Spleen (tissue), 7 donors: ENCODE measurements around the gene PPDPF.

ENCODE experiments used
- POLR2A ChIP-seq, 3 donors: fragments of 450-650 bp; IDR thresholded peaks; one replicate each; pipeline ENCODE4 v1.5.1; 2017; ENCODE audit warnings: antibody characterized with exemption in 3 of 3, mild to moderate bottlenecking in 1 of 3
- TF ChIP-seq, protein P1 (sequence below), 11 experiments: fragments of 200-600 bp in 7 of 11; fragments of 450-650 bp in 4 of 11; sonication (generic) in 4 of 11; IDR thresholded peaks in 8 of 11; conservative IDR thresholded peaks in 3 of 11; 1 replicate in 7 of 11; 2 replicates in 4 of 11; pipeline versions ENCODE4 v1.4.0 to v1.8.0; 2016 to 2021; ENCODE audit warnings: antibody characterized with exemption in 11 of 11, inconsistent platforms in 4 of 11, mild to moderate bottlenecking in 1 of 11
- donor health status: DM: no; HTN: no; CAD: no; lungs with moderate emphysema.
- donor health status: DM: no; HTN: no; CAD: no.
- donor health status: DM: no; HTN: no; CAD: no.

- TF ChIP-seq, protein P1, sequence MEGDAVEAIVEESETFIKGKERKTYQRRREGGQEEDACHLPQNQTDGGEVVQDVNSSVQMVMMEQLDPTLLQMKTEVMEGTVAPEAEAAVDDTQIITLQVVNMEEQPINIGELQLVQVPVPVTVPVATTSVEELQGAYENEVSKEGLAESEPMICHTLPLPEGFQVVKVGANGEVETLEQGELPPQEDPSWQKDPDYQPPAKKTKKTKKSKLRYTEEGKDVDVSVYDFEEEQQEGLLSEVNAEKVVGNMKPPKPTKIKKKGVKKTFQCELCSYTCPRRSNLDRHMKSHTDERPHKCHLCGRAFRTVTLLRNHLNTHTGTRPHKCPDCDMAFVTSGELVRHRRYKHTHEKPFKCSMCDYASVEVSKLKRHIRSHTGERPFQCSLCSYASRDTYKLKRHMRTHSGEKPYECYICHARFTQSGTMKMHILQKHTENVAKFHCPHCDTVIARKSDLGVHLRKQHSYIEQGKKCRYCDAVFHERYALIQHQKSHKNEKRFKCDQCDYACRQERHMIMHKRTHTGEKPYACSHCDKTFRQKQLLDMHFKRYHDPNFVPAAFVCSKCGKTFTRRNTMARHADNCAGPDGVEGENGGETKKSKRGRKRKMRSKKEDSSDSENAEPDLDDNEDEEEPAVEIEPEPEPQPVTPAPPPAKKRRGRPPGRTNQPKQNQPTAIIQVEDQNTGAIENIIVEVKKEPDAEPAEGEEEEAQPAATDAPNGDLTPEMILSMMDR (IDR thresholded peaks at IDR 0.05 in 8 of 11, conservative IDR thresholded peaks at IDR 0.05 in 3 of 11) = no peak
- TF ChIP-seq POLR2A (IDR thresholded peaks at IDR 0.05) = no peak
These were observed 16.5 kb downstream of the PPDPF start, which contains the start of gene PTK6 for GRCh38 chr20:63536997-63537524.
